Uterus (tissue), 4 donors: ENCODE measurements around the gene ITPR1. TPM values are rescaled to one million over a fixed set of nuclear protein-coding genes. Genes with fewer than 3 reads are reported as not detected.

Experiments
- DNase-seq, 2 donors: peaks; one replicate each; pipeline ENCODE4 v3.0.0-alpha.2; 2019 to 2020
- H3K27ac ChIP-seq, 2 donors: fragments of 200-600 bp; sonication (generic); 1 replicate in 1 of 2; 2 replicates in 1 of 2; pipeline ENCODE4 v1.5.1; 2016 to 2018
- H3K27me3 ChIP-seq, 2 donors: fragments of 200-600 bp; sonication (generic); one replicate each; pipeline ENCODE4 v1.5.1; 2018 to 2019; ENCODE audit warnings: control low read depth in 1 of 2
- H3K36me3 ChIP-seq, 2 donors: fragments of 200-600 bp; sonication (generic); one replicate each; pipeline ENCODE4 v1.5.1; 2019; ENCODE audit warnings: control low read depth in 1 of 2
- H3K4me1 ChIP-seq, 2 donors: fragments of 200-600 bp; sonication (generic); one replicate each; pipeline ENCODE4 v1.5.1; 2018 to 2019; ENCODE audit warnings: control low read depth in 1 of 2
- H3K4me3 ChIP-seq, 2 donors: fragments of 200-600 bp; sonication (generic); 1 replicate in 1 of 2; 2 replicates in 1 of 2; pipeline ENCODE4 v1.5.1; 2018 to 2019; ENCODE audit warnings: mild to moderate bottlenecking in 1 of 2
- H3K9me3 ChIP-seq, 2 donors: fragments of 200-600 bp; sonication (generic); one replicate each; pipeline ENCODE4 v1.5.1; 2019; ENCODE audit warnings: control low read depth in 1 of 2
- CTCF ChIP-seq, 4 experiments: fragments of 200-600 bp in 2 of 4; fragments of 450-650 bp in 2 of 4; sonication (generic) in 2 of 4; IDR thresholded peaks; one replicate each; pipeline ENCODE4 v1.5.1; 2016 to 2019; ENCODE audit warnings: antibody characterized with exemption in 4 of 4, mild to moderate bottlenecking in 2 of 4, moderate library complexity in 1 of 4
- POLR2A ChIP-seq, 2 donors: fragments of 450-650 bp; IDR thresholded peaks; one replicate each; pipeline ENCODE4 v1.6.1; 2016; ENCODE audit warnings: antibody characterized with exemption in 2 of 2, mild to moderate bottlenecking in 1 of 2, moderate library complexity in 1 of 2
- intact Hi-C: fragments of 100-400 bp; cut with DNase I; formaldehyde crosslinking; loops from one replicate; pipeline ENCODE4 v1.15.1; 2023; ENCODE audit warnings: low total_unique reads
- total RNA-seq, 4 donors: library from RNA; depleted of rRNA in 3 of 4; stranded (reverse); fragments of >200 nt in 3 of 4; gene quantifications; one replicate each; pipeline versions ENCODE4 v1.1.0 to v1.2.4, GENCODE V29; 2014 to 2023
- donor health status: DM: yes; HTN: yes; CAD: no.

Gene ITPR1
- total RNA-seq, 4 donors from 2014 or later = 98.2 to 224 (median 141) TPM

DNA sequence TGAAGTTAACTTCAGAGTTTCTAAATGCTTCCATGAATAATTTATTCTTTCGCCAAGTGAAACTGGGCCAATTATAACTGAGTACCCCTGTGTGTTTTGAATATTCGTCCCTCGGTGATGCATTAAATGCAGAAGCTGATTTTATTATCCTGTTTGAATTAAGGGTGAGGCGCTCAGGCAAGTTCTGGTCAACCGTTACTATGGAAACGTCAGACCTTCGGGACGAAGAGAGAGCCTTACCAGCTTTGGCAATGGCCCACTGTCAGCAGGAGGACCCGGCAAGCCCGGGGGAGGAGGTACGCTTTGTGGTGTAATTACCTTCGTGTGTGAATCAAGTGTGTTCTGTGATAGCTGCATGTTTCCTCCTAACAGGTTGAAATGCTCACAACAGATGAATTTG, 239.8 kb downstream of the ITPR1 start:
- H3K27ac ChIP-seq = no peak overlapping the region
- no peaks in the 10 kb centered on the region for H3K27me3 ChIP-seq
- no peak overlapping the region for H3K4me3 ChIP-seq
- TF ChIP-seq CTCF (IDR thresholded peaks at IDR 0.05) (no peak), POLR2A (IDR thresholded peaks at IDR 0.05) (no peak)
- no peaks in the 10 kb centered on the region for H3K4me1 ChIP-seq
- intact Hi-C loops = no loop called here
- no peaks in the 10 kb centered on the region for H3K9me3 ChIP-seq
- H3K36me3 ChIP-seq = no peaks in the 10 kb centered on the region
- DNase-seq = no peak

DNA sequence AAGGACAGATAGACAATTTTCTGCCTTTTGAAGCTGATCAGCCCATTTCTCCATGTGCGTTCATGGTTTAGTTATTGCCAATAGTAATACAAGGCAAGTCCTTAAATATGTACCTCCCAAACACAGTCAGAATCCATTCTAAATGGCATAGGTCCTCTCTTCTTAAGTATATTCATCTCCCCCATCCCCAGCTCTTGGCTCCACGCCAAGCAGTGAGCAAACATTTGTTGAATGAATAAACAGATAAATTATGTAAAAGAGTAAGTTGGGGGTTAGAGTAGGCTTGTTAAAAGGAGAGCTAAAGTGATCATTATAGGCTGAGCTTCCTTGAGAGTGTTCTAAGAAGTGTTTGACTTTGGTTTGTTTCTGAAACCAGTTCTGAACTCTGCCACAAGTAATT, 241.3 kb downstream of the ITPR1 start:
- intact Hi-C loops = no loop called here
- Histone ChIP-seq H3K9me3 (no peaks in the 10 kb centered on the region), H3K36me3 (no peaks in the 10 kb centered on the region), H3K4me3 (no peak overlapping the region), H3K4me1 (no peaks in the 10 kb centered on the region), H3K27ac (no peak overlapping the region), H3K27me3 (no peaks in the 10 kb centered on the region)
- no peak for TF ChIP-seq CTCF (IDR thresholded peaks at IDR 0.05)
- no peak for TF ChIP-seq POLR2A (IDR thresholded peaks at IDR 0.05)
- no peak for DNase-seq

DNA sequence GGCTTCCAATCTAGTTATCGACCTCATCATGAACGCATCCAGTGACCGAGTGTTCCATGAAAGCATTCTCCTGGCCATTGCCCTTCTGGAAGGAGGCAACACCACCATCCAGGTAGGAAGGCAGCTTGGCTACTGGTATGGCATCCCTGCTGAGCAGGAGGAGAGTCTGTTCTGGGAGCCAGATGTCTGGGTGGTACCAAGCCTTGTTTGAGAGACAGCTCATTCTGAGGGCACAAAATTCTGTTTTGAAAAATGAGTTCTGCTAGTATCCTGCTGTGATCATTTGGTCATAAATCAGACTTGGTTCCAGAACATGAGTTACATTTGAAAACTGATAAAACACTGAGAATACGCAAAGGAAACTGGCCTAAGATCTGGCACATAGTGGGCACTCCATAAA, 242.1 kb downstream of the ITPR1 start:
- no peaks in the 10 kb centered on the region for H3K27me3 ChIP-seq
- TF ChIP-seq CTCF (IDR thresholded peaks at IDR 0.05) (no peak), POLR2A (IDR thresholded peaks at IDR 0.05) (no peak)
- intact Hi-C loops = no loop called here
- H3K4me3 ChIP-seq = no peak overlapping the region
- H3K36me3 ChIP-seq = no peaks in the 10 kb centered on the region
- H3K27ac ChIP-seq = no peak overlapping the region
- DNase-seq = no peak
- H3K4me1 ChIP-seq = no peaks in the 10 kb centered on the region
- H3K9me3 ChIP-seq = no peaks in the 10 kb centered on the region

DNA sequence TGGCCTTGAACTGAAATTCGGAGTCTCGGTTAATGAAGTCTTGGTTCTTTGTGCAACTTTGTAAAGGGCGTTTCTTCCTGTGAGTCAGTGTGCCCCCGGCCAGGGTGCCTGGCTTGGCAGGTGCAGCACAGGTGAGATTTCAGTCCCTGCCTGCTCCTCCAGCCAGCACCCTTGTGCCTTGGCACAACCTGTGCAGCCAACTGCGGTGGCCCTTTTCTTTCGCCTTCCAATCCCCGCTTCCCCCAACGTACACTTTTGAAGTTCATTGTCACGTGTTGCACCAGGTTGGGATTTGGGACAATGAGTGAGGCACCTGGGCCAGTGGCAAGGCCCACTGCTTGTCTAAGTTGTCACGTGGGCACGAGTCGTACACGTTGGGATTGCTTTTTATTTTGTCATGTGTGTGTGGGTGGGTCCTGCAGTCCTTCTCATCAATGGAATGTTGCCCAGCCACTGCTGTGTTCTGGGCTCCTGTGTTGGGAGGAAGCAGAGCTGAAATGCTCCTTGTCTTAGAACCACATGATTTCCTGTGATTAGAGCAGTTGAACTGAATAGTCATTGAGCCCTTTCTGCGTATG, 243.2 kb downstream of the ITPR1 start:
- Histone ChIP-seq H3K27ac (no peak overlapping the region), H3K36me3 (no peaks in the 10 kb centered on the region), H3K9me3 (no peaks in the 10 kb centered on the region), H3K4me3 (no peak overlapping the region), H3K27me3 (no peaks in the 10 kb centered on the region), H3K4me1 (peaks cover 0 to 5% of the 10 kb centered on the region in 2 donors)
- no peak for TF ChIP-seq POLR2A (IDR thresholded peaks at IDR 0.05)
- TF ChIP-seq CTCF (IDR thresholded peaks at IDR 0.05) = no peak
- intact Hi-C loops = no loop called here
- no peak for DNase-seq

DNA sequence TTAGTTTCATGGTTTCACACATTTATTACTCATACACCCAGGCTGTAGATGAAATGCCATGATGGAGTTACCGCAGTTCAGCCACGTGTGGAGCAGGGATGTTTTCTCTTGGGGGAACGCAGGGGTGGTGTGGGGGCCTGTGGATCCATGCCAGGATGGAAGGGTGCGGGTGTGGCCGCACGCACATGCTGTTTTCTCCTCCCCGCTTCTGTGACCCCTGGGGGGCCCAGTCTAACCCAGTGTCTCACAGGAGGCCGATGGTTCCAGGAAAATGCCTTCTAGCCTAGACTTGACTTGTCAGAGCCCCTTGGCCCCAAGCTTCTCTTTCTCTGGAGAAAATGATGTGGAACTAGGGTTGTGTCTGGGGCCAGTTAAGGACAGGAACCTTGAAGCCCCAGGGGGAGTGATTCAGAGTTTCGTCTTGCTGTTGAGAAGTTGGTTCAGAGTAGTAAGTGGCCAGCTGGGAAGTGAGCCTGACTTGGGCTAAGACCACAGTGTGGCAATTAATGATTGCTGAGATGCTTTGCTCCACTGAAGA, 245.7 kb downstream of the ITPR1 start:
- Histone ChIP-seq H3K27me3 (no peaks in the 10 kb centered on the region), H3K9me3 (no peaks in the 10 kb centered on the region), H3K27ac (peak overlapping the region in 1 of 2 donors; percentile 94), H3K4me1 (peaks cover 0 to 5% of the 10 kb centered on the region in 2 donors), H3K36me3 (no peaks in the 10 kb centered on the region), H3K4me3 (no peak overlapping the region)
- TF ChIP-seq CTCF (IDR thresholded peaks at IDR 0.05) (no peak), POLR2A (IDR thresholded peaks at IDR 0.05) (no peak)
- no peak for DNase-seq
- intact Hi-C loops = no loop called here
